AG04450 (cell line): ENCODE results near the gene C5orf46. TPM values are rescaled to one million over a fixed set of nuclear protein-coding genes. Genes with fewer than 3 reads are reported as not detected.

Experiments
- CTCF ChIA-PET: fragments of 300-600, 350-600 bp; formaldehyde crosslinking; extraction: SDS; loops from one replicate; lab custom pipeline; 2022; ENCODE audit warnings: antibody characterized with exemption, inconsistent platforms; lab: Charles Lee
- POLR2A ChIA-PET: fragments of 350-600 bp; formaldehyde crosslinking; extraction: SDS; loops from one replicate; lab custom pipeline; 2021; ENCODE audit warnings: antibody characterized with exemption, inconsistent platforms; lab: Yijun Ruan, JAX
- DNase-seq: peaks from one replicate; pipeline ENCODE4 v3.0.0-alpha.2; 2011; ENCODE audit warnings: low read depth, low spot score
- H3K27ac ChIP-seq: one replicate; pipeline ENCODE4 v1.5.1; 2012; ENCODE audit warnings: low read depth, low read length, control low read depth
- H3K27me3 ChIP-seq: one replicate; pipeline ENCODE4 v1.6.0; 2012; ENCODE audit warnings: low read length; ENCODE audit not compliant: control insufficient read depth, insufficient read depth
- H3K4me3 ChIP-seq: 2 replicates; pipeline ENCODE4 v1.5.1; 2011; ENCODE audit warnings: mild to moderate bottlenecking, low read depth, low read length, control low read depth
- H3K9me3 ChIP-seq: 2 replicates; pipeline ENCODE4 v1.5.1; 2012; ENCODE audit warnings: low read length; ENCODE audit not compliant: control insufficient read depth, insufficient read depth
- CTCF ChIP-seq: IDR thresholded peaks from 2 replicates; pipeline ENCODE4 v1.5.1; 2011; ENCODE audit warnings: low read depth, low read length, control low read depth, inconsistent platforms
- polyA plus RNA-seq: library from polyadenylated mRNA; depleted of rRNA; stranded (reverse); fragments of >200 nt; gene quantifications from 2 replicates; pipeline ENCODE4 v1.2.3, GENCODE V29; 2011

C5orf46 gene
- polyA plus RNA-seq, 1 experiment, result not detected

GRCh38 chr5:147869112-147869511 is 37.2 kb downstream of the C5orf46 start:
- DNase-seq, result no peak
- CTCF ChIA-PET, result interaction anchor here (1.5 kb wide), 1 partner anchor 12 kb away, joined by 5 read pairs; no protein-coding TSS in a partner anchor
- Histone ChIP-seq H3K27ac (no peak overlapping the region), H3K9me3 (no peaks in the 10 kb centered on the region), H3K4me3 (no peak overlapping the region), H3K27me3 (no peaks in the 10 kb centered on the region)
- POLR2A ChIA-PET, result no interaction called here
- TF ChIP-seq CTCF, result no peak

GRCh38 chr5:147863454-147864158 is 42.7 kb downstream of the C5orf46 start:
- Histone ChIP-seq H3K27ac (no peak overlapping the region), H3K4me3 (no peak overlapping the region), H3K9me3 (no peaks in the 10 kb centered on the region), H3K27me3 (no peaks in the 10 kb centered on the region)
- POLR2A ChIA-PET, result no interaction called here
- CTCF ChIA-PET, result no interaction called here
- TF ChIP-seq CTCF, result no peak
- no peak for DNase-seq

- ChIA-PET POLR2A (no interaction called here), CTCF (interaction anchor here (1.8 kb wide), 1 partner anchor 870 kb away, joined by 5 read pairs; no protein-coding TSS in a partner anchor)
- no peak for DNase-seq
- TF ChIP-seq CTCF, result no peak
- Histone ChIP-seq H3K9me3 (no peaks in the 10 kb centered on the region), H3K27ac (no peak overlapping the region), H3K27me3 (no peaks in the 10 kb centered on the region), H3K4me3 (no peak overlapping the region)
These were observed 45.7 kb downstream of the C5orf46 start for GRCh38 chr5:147860641-147861025.

- Histone ChIP-seq H3K9me3 (no peaks in the 10 kb centered on the region), H3K27ac (no peak overlapping the region), H3K4me3 (no peak overlapping the region), H3K27me3 (no peaks in the 10 kb centered on the region)
- DNase-seq, result no peak
- TF ChIP-seq CTCF, result no peak
- ChIA-PET POLR2A (no interaction called here), CTCF (interaction anchor here (1.1 to 1.8 kb wide), 2 partner anchors 75 to 871 kb away, joined by 3 to 5 read pairs; no protein-coding TSS in a partner anchor)
These were observed 46.2 kb downstream of the C5orf46 start for GRCh38 chr5:147859962-147860640.

- no peak for TF ChIP-seq CTCF
- Histone ChIP-seq H3K27ac (no peak overlapping the region), H3K27me3 (no peaks in the 10 kb centered on the region), H3K4me3 (no peak overlapping the region), H3K9me3 (no peaks in the 10 kb centered on the region)
- ChIA-PET POLR2A (no interaction called here), CTCF (interaction anchor here (0.7 to 3.8 kb wide), 16 partner anchors 9 to 871 kb away, joined by 3 to 78 read pairs (median 6); no protein-coding TSS in a partner anchor)
- no peak for DNase-seq
These were observed 47.8 kb downstream of the C5orf46 start for GRCh38 chr5:147858565-147858964.
